ENCODE results near the gene KIF5C. TPM values are rescaled to one million over a fixed set of nuclear protein-coding genes. Genes with fewer than 3 reads are reported as not detected.

KIF5C gene
- total RNA-seq, 2 experiments from 2014 or later, result 10.2 to 11.1 TPM

DNA sequence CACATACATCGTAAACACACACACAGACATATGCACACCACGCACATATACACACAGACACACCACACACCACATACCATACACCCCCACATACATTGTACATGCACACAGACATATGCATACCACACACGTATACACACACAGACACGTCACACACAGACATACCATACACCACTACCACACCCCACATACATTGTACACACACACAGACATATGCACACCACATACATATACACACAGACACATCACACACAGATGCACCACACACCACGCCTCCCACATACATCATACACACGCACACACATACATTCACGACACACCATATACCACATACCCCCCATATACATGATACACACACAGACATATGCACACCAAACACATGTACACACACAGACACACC lies 58.4 kb downstream of the KIF5C start:
- no peaks in the 10 kb centered on the region for H3K9me3 Mint-ChIP-seq
- H3K27me3 Mint-ChIP-seq, result no peaks in the 10 kb centered on the region
- no peak for DNase-seq
- ChIA-PET CTCF (no interaction called here), POLR2A (no interaction called here)
- no peak for ATAC-seq
- H3K27ac Mint-ChIP-seq, result no peak overlapping the region
- no peak overlapping the region for H3K4me3 Mint-ChIP-seq
- intact Hi-C loops (cut with micrococcal nuclease), result no loop called here
- no peaks in the 10 kb centered on the region for H3K4me1 Mint-ChIP-seq (ENCODE audit: low read depth)
- TF ChIP-seq, protein P1, sequence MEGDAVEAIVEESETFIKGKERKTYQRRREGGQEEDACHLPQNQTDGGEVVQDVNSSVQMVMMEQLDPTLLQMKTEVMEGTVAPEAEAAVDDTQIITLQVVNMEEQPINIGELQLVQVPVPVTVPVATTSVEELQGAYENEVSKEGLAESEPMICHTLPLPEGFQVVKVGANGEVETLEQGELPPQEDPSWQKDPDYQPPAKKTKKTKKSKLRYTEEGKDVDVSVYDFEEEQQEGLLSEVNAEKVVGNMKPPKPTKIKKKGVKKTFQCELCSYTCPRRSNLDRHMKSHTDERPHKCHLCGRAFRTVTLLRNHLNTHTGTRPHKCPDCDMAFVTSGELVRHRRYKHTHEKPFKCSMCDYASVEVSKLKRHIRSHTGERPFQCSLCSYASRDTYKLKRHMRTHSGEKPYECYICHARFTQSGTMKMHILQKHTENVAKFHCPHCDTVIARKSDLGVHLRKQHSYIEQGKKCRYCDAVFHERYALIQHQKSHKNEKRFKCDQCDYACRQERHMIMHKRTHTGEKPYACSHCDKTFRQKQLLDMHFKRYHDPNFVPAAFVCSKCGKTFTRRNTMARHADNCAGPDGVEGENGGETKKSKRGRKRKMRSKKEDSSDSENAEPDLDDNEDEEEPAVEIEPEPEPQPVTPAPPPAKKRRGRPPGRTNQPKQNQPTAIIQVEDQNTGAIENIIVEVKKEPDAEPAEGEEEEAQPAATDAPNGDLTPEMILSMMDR (IDR thresholded peaks at IDR 0.05), result no peak
- no peaks in the 10 kb centered on the region for H3K36me3 Mint-ChIP-seq (ENCODE audit: low read depth)

DNA sequence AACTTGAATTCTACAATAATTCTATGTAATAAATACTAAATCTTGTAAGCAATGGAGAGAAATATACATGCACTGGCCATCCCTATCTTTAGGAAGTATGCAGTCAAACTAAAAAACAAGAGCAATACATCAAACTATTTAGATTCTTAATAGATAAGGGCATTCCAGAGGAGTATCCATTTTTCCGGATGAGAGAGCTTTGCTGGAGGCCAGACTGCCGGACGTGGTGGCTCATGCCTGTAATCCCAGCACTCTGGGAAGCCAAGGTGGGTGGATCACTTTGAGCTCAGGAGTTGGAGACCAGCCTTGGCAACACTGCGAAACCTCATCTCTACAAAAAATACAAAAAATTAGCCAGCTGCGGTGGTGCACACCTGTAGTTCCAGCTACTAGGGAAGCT lies 60.8 kb downstream of the KIF5C start:
- TF ChIP-seq, protein P1 (IDR thresholded peaks at IDR 0.05), result no peak
- intact Hi-C loops (cut with micrococcal nuclease), result no loop called here
- H3K36me3 Mint-ChIP-seq (ENCODE audit: low read depth), result no peaks in the 10 kb centered on the region
- H3K27ac Mint-ChIP-seq, result no peak overlapping the region
- H3K4me3 Mint-ChIP-seq, result no peak overlapping the region
- H3K9me3 Mint-ChIP-seq, result no peaks in the 10 kb centered on the region
- ATAC-seq (no peak), DNase-seq (no peak)
- POLR2A ChIA-PET, result no interaction called here
- no peaks in the 10 kb centered on the region for H3K27me3 Mint-ChIP-seq
- CTCF ChIA-PET, result interaction anchor here (1.6 to 2.3 kb wide), 2 partner anchors 9 to 56 kb away, joined by 4 to 13 read pairs; no protein-coding TSS in a partner anchor
- no peaks in the 10 kb centered on the region for H3K4me1 Mint-ChIP-seq (ENCODE audit: low read depth)

DNA sequence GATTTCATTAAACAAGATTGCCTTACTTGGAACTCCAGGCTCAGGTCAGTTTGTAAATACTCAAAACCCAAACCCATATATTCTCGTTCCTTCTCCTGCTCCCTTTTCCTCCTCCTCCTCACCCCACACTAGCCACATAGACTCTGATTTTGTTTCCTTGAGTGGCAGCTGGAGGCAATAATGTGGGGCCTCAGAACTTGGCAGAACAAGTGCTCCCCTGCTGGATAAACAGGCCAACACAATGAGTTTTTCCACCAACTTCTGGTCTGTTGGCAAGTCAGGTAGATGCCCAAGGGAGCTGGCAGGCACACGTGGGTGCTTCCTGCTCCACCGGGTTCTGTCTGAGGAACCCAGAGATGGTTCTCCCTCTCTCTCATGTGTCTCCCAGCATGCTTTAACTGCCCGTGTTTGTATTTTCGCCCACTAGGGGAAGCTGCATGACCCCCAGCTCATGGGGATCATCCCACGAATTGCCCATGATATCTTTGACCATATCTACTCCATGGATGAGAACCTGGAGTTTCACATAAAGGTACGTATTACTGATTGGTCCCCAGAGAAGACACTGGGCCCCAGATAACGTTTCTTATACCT lies 61.9 kb downstream of the KIF5C start:
- Mint-ChIP-seq H3K27ac (no peak overlapping the region), H3K9me3 (no peaks in the 10 kb centered on the region), H3K27me3 (no peaks in the 10 kb centered on the region), H3K4me1 (ENCODE audit: low read depth) (no peaks in the 10 kb centered on the region), H3K36me3 (ENCODE audit: low read depth) (no peaks in the 10 kb centered on the region), H3K4me3 (no peak overlapping the region)
- TF ChIP-seq, protein P1 (IDR thresholded peaks at IDR 0.05), result no peak
- DNase-seq (no peak), ATAC-seq (no peak)
- POLR2A ChIA-PET, result interaction anchor here (0.6 kb wide), 1 partner anchor 171 kb away, joined by 3 read pairs; no protein-coding TSS in a partner anchor
- CTCF ChIA-PET, result interaction anchor here (1.1 to 2.3 kb wide), 3 partner anchors 10 to 80 kb away, joined by 3 to 13 read pairs (median 4); no protein-coding TSS in a partner anchor
- intact Hi-C loops (cut with micrococcal nuclease), result no loop called here

DNA sequence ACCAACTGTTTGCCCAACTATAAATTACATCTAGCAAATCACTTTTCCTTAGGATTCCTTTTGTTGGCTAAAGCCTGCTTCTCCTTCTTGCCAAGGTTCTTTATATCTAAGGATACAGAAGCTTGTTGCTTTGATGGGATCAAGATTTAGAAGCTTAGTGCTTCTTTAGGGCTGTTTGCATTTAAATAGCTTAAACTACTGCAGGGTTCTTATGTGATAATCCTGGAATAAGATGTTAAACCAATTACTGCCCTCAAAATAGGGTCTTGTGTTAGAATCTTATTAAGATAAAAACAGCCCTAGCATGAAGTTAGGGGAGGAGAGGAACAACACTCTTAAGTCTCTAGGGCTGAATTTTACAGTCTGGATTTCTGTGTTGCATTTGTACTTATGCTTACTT lies 64.2 kb downstream of the KIF5C start:
- no peak for ATAC-seq

DNA sequence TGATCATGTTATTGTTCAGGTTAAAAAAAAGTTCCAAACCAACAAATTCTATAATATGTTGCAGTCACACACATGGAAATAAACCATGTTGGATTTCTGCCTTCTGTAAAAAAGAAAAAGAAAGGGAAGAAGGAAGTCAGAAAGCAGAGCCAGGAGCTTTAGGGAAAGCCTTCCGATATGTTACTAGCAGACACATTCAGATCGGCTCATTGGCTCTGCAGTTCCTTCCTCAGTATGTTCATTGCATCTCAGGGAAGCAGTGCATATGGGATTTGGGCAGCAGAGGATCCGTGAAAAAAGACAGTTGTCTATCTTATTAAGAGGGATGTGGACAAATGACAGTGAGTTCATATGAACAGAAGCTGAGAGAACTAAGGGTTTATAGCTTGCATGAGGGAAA lies 68.1 kb downstream of the KIF5C start:
- H3K27ac Mint-ChIP-seq, result no peak overlapping the region
- intact Hi-C loops (cut with micrococcal nuclease), result no loop called here
- H3K27me3 Mint-ChIP-seq, result no peaks in the 10 kb centered on the region
- ChIA-PET CTCF (interaction anchor here (1.8 kb wide), 1 partner anchor 16 kb away, joined by 6 read pairs; no protein-coding TSS in a partner anchor), POLR2A (no interaction called here)
- no peaks in the 10 kb centered on the region for H3K9me3 Mint-ChIP-seq
- ATAC-seq (no peak), DNase-seq (no peak)
- no peaks in the 10 kb centered on the region for H3K4me1 Mint-ChIP-seq (ENCODE audit: low read depth)
- TF ChIP-seq, protein P1 (IDR thresholded peaks at IDR 0.05), result no peak
- no peaks in the 10 kb centered on the region for H3K36me3 Mint-ChIP-seq (ENCODE audit: low read depth)
- no peak overlapping the region for H3K4me3 Mint-ChIP-seq

More for the DNA sequence above, 64.2 kb downstream of the KIF5C start:
- H3K27me3 Mint-ChIP-seq, result no peaks in the 10 kb centered on the region
- H3K9me3 Mint-ChIP-seq, result no peaks in the 10 kb centered on the region
- POLR2A ChIA-PET, result no interaction called here
- no peak overlapping the region for H3K4me3 Mint-ChIP-seq
- H3K27ac Mint-ChIP-seq, result no peak overlapping the region
- CTCF ChIA-PET, result no interaction called here
- no peaks in the 10 kb centered on the region for H3K4me1 Mint-ChIP-seq (ENCODE audit: low read depth)
- intact Hi-C loops (cut with micrococcal nuclease), result no loop called here
- no peak for DNase-seq
- TF ChIP-seq, protein P1 (IDR thresholded peaks at IDR 0.05), result no peak
- no peaks in the 10 kb centered on the region for H3K36me3 Mint-ChIP-seq (ENCODE audit: low read depth)

All from activated CD8-positive, alpha-beta T cell treated with anti-CD3 and anti-CD28 coated beads for 36 hours (primary cell).